ENCODE data around the gene KRT35.

DNA sequence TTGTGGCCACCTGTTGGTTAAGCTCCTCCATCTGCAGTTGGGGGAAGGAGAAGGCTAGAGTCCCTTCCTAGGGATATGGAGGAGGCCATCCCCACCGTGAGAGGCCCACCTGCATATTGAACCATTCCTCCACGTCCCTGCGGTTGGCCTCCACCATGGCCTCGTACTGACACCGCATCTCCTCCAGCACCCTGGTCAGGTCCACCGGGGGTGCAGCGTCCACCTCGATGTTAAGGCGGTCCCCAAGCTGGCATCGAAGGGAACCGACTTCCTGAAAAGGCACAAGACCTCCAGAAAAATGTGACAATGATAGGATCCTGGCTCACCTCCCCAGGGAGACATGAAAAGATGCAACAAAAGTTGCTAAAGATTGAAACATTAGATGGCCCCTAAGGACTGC, 16.8 kb downstream of the KRT35 start:
- TF ChIP-seq, protein P1, sequence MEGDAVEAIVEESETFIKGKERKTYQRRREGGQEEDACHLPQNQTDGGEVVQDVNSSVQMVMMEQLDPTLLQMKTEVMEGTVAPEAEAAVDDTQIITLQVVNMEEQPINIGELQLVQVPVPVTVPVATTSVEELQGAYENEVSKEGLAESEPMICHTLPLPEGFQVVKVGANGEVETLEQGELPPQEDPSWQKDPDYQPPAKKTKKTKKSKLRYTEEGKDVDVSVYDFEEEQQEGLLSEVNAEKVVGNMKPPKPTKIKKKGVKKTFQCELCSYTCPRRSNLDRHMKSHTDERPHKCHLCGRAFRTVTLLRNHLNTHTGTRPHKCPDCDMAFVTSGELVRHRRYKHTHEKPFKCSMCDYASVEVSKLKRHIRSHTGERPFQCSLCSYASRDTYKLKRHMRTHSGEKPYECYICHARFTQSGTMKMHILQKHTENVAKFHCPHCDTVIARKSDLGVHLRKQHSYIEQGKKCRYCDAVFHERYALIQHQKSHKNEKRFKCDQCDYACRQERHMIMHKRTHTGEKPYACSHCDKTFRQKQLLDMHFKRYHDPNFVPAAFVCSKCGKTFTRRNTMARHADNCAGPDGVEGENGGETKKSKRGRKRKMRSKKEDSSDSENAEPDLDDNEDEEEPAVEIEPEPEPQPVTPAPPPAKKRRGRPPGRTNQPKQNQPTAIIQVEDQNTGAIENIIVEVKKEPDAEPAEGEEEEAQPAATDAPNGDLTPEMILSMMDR (IDR thresholded peaks at IDR 0.05): no peak
- TF ChIP-seq POLR2A (IDR thresholded peaks at IDR 0.05): no peak
